Right lobe of liver (tissue), 4 donors: ENCODE results near the gene ATP6V0B.
A peak's percentile ranks its signal among the peaks of the same experiment; 100 is the strongest.

Experiments used
- POLR2A ChIP-seq: fragments of 450-650 bp; IDR thresholded peaks from one replicate; pipeline ENCODE4 v1.6.1; 2017; ENCODE audit warnings: antibody characterized with exemption, mild to moderate bottlenecking
- TF ChIP-seq, protein P1 (sequence below), 4 donors: fragments of 200-600 bp in 3 of 4; fragments of 450-650 bp in 1 of 4; IDR thresholded peaks; one replicate each; pipeline versions ENCODE4 v1.5.1 to v1.8.0; 2016 to 2022; ENCODE audit warnings: antibody characterized with exemption in 4 of 4, mild to moderate bottlenecking in 2 of 4
- donor health status: DM: no; HTN: no; CAD: no.
- donor health status: DM: no; HTN: no; CAD: no.
- donor health status: DM: no; HTN: yes; CAD: no.

DNA sequence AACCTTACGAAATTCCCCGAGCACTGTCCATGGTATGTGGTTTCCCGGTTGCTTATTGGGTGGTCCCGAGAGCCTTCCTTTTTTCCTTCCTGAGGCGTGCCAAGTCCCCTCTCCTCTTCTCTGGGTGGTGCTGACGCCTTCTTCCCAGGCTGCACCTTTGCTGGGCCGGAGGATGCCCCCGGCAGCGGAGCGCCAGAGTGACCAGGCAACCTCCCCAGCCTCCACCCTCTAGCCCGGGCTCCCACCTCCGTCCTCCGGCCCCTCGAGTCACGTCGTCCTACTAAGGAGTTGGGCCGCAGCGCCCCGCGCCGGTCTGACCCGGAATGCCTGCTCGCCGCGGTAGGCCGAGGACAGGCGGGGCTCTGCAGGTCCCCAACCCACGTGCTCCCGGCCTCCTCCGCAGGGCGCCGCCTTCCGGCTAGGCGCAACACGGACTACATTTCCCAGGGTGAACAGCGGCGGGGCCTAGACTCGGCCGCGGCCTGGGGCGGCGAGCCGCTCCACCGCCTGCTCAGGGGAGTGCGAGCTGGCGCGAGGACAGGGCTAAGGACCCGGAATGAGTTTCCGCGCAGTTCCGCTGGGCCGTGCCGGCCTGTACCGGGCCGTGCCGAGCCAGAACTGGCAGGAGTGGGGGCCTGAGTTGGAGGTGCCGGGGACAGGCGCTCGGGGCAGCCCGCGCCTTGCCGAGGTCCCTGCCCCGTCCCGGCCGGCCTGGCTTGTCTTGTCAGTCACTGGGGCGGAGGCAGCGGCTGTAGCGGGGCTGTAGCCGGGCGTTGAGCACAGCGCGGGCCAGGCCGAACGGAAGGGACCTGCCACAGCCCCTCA, 28.3 kb upstream of the ATP6V0B start, which contains the start of gene IPO13:
- TF ChIP-seq, protein P1, sequence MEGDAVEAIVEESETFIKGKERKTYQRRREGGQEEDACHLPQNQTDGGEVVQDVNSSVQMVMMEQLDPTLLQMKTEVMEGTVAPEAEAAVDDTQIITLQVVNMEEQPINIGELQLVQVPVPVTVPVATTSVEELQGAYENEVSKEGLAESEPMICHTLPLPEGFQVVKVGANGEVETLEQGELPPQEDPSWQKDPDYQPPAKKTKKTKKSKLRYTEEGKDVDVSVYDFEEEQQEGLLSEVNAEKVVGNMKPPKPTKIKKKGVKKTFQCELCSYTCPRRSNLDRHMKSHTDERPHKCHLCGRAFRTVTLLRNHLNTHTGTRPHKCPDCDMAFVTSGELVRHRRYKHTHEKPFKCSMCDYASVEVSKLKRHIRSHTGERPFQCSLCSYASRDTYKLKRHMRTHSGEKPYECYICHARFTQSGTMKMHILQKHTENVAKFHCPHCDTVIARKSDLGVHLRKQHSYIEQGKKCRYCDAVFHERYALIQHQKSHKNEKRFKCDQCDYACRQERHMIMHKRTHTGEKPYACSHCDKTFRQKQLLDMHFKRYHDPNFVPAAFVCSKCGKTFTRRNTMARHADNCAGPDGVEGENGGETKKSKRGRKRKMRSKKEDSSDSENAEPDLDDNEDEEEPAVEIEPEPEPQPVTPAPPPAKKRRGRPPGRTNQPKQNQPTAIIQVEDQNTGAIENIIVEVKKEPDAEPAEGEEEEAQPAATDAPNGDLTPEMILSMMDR (IDR thresholded peaks at IDR 0.05) = peak; percentile 73 to 81 (median 74)
- peak; percentile 83 for TF ChIP-seq POLR2A
